Endothelial cell of umbilical vein (primary cell): ENCODE measurements around the gene RIPOR1. TPM values are rescaled to one million over a fixed set of nuclear protein-coding genes. Genes with fewer than 3 reads are reported as not detected.

Experiments
- BruUV-seq: library from RNA; stranded (reverse); fragments of 400-500 nt; replicated peaks from 2 replicates; lab custom pipeline; 2021; lab: Mats Ljungman, UMichigan
- CTCF ChIA-PET: fragments of 300-600, 350-600 bp; sonication (Branson Sonifier 250); formaldehyde crosslinking; loops from one replicate; lab custom pipeline; 2021; ENCODE audit warnings: antibody characterized with exemption, inconsistent platforms; lab: Charles Lee
- POLR2A ChIA-PET: fragments of 300-600, 350-600 bp; sonication (Branson Sonifier 250); formaldehyde crosslinking; loops from one replicate; lab custom pipeline; 2021; ENCODE audit warnings: antibody characterized with exemption, inconsistent platforms; lab: Charles Lee
- DNase-seq: peaks from one replicate; pipeline ENCODE4 v3.0.0-alpha.2; 2011; ENCODE audit warnings: low read depth, low spot score
- FAIRE-seq: peaks from 2 replicates; lab custom pipeline; 2011; peaks lifted over from hg19 to GRCh38; lab: Jason Lieb, UNC
- H2AFZ ChIP-seq: 2 replicates; pipeline ENCODE4 v1.6.0; 2012; ENCODE audit warnings: low read depth, low read length, control low read depth, inconsistent platforms
- H3K27ac ChIP-seq: 2 replicates; pipeline ENCODE4 v1.5.1; 2011; ENCODE audit warnings: low read depth, mild to moderate bottlenecking, control low read depth, low read length, moderate library complexity; ENCODE audit not compliant: insufficient read depth
- H3K27me3 ChIP-seq, 2 experiments: 2 replicates each; pipeline versions ENCODE4 v1.6.0 to v1.6.1; 2011; ENCODE audit warnings: low read length in 2 of 2, mixed read lengths in 1 of 2; ENCODE audit not compliant: control insufficient read depth in 2 of 2, insufficient read depth in 2 of 2
- H3K36me3 ChIP-seq, 2 experiments: 2 replicates in 1 of 2; 3 replicates in 1 of 2; pipeline ENCODE4 v1.5.1; 2011; ENCODE audit warnings: low read length in 2 of 2, mild to moderate bottlenecking in 1 of 2, moderate library complexity in 1 of 2; ENCODE audit not compliant: control insufficient read depth in 2 of 2, insufficient read depth in 2 of 2; ENCODE audit errors: extremely low read depth in 1 of 2
- H3K4me1 ChIP-seq: 3 replicates; pipeline ENCODE4 v1.5.1; 2011; ENCODE audit warnings: mild to moderate bottlenecking, low read length; ENCODE audit not compliant: control insufficient read depth, insufficient read depth; ENCODE audit errors: extremely low read depth
- H3K4me2 ChIP-seq: 2 replicates; pipeline ENCODE4 v1.6.1; 2011; ENCODE audit warnings: low read length, control low read depth, mixed read lengths; ENCODE audit not compliant: insufficient read depth
- H3K4me3 ChIP-seq, 3 experiments: fragments of 200-600 bp in 1 of 3; sonication (generic), shearing (Covaris generic) in 1 of 3; replicated peaks in 1 of 3; 2 replicates each; pipeline ENCODE4 v1.5.1; 2011 to 2016; ENCODE audit warnings: control low read depth in 3 of 3, low read length in 3 of 3, mild to moderate bottlenecking in 2 of 3, inconsistent platforms in 1 of 3, low read depth in 1 of 3, moderate library complexity in 1 of 3; ENCODE audit not compliant: insufficient read depth in 1 of 3
- H3K79me2 ChIP-seq: 2 replicates; pipeline ENCODE4 v1.6.0; 2012; ENCODE audit warnings: low read length, inconsistent platforms; ENCODE audit not compliant: control insufficient read depth, insufficient read depth
- H3K9ac ChIP-seq: replicated peaks from 2 replicates; pipeline ENCODE3; 2011; ENCODE audit warnings: low read length, control low read depth; ENCODE audit not compliant: insufficient read depth; ENCODE audit errors: extremely low read depth
- H3K9me1 ChIP-seq: replicated peaks from 3 replicates; pipeline ENCODE4 v1.6.0; 2011; ENCODE audit warnings: mild to moderate bottlenecking, low read length; ENCODE audit not compliant: control insufficient read depth, insufficient read depth; ENCODE audit errors: extremely low read depth
- H3K9me3 ChIP-seq: replicated peaks from 2 replicates; pipeline ENCODE4 v1.5.1; 2012; ENCODE audit warnings: low read length, inconsistent platforms; ENCODE audit not compliant: control insufficient read depth, insufficient read depth
- H4K20me1 ChIP-seq: replicated peaks from 2 replicates; pipeline ENCODE3; 2011; ENCODE audit warnings: mild to moderate bottlenecking, low read length; ENCODE audit not compliant: control insufficient read depth, insufficient read depth; ENCODE audit errors: extremely low read depth
- CTCF ChIP-seq, 2 donors: IDR thresholded peaks; 1 replicate in 1 of 2; 2 replicates in 1 of 2; pipeline ENCODE4 v1.5.1; 2011; ENCODE audit warnings: low read length in 2 of 2, mild to moderate bottlenecking in 2 of 2, moderate library complexity in 2 of 2, control low read depth in 1 of 2, inconsistent platforms in 1 of 2, low read depth in 1 of 2; ENCODE audit not compliant: insufficient read depth in 1 of 2; ENCODE audit errors: extremely low read depth in 1 of 2
- EZH2 ChIP-seq: IDR thresholded peaks from 2 replicates; pipeline ENCODE4 v1.6.1; 2012; ENCODE audit warnings: borderline replicate concordance, low read depth, mild to moderate bottlenecking, moderate library complexity, low read length, inconsistent platforms; ENCODE audit not compliant: severe bottlenecking
- FOS ChIP-seq: IDR thresholded peaks from 2 replicates; pipeline ENCODE4 v1.6.1; 2011; ENCODE audit warnings: mild to moderate bottlenecking, low read length, moderate library complexity, borderline replicate concordance; ENCODE audit not compliant: insufficient read depth
- GATA2 ChIP-seq: IDR thresholded peaks from 2 replicates; pipeline ENCODE4 v1.7.0; 2011; ENCODE audit warnings: low read depth, mild to moderate bottlenecking, moderate library complexity, mixed read lengths, low read length; ENCODE audit not compliant: insufficient read length, insufficient read depth
- JUN ChIP-seq: IDR thresholded peaks from 2 replicates; pipeline ENCODE4 v1.6.1; 2011; ENCODE audit warnings: borderline replicate concordance, low read depth; ENCODE audit not compliant: insufficient read length, insufficient read depth
- MAX ChIP-seq: IDR thresholded peaks from 2 replicates; pipeline ENCODE4 v1.6.1; 2011; ENCODE audit not compliant: insufficient read depth, insufficient read length
- MYC ChIP-seq: IDR thresholded peaks from one replicate; pipeline ENCODE4 v1.6.1; 2011; ENCODE audit warnings: mild to moderate bottlenecking, low read depth, low read length
- POLR2A ChIP-seq: IDR thresholded peaks from 2 replicates; pipeline ENCODE4 v1.6.1; 2012; ENCODE audit warnings: low read depth, mild to moderate bottlenecking, control low read depth, low read length
- POLR2AphosphoS5 ChIP-seq: IDR thresholded peaks from 2 replicates; pipeline ENCODE4 v1.6.1; 2012; ENCODE audit warnings: low read depth, mild to moderate bottlenecking, control low read depth, low read length, moderate library complexity; ENCODE audit not compliant: insufficient read depth
- dilution Hi-C: fragments of 300-500 bp; cut with MboI; formaldehyde crosslinking; loops from one replicate; pipeline ENCODE4 v1.15.0; 2019; ENCODE audit warnings: low sequenced_read_pairs; ENCODE audit not compliant: extremely low pct_ligation_motif_present
- intact Hi-C: fragments of 100-400 bp; cut with micrococcal nuclease; formaldehyde crosslinking; loops from one replicate; pipeline ENCODE4 v1.10.0; 2022
- polyA plus RNA-seq, 4 experiments: library from polyadenylated mRNA; depleted of rRNA in 3 of 4; stranded (reverse) in 3 of 4; unstranded in 1 of 4; fragments of >200 nt; gene quantifications; 2 replicates each; pipeline versions ENCODE4 v1.2.1 to v1.2.3, GENCODE V29; 2011 to 2012; ENCODE audit warnings: missing spikeins in 1 of 4
- total RNA-seq: library from RNA; stranded (reverse); gene quantifications from 2 replicates; pipeline ENCODE4 v1.2.3, GENCODE V29; 2021

RIPOR1 gene
- total and polyA plus RNA-seq, 2 donors (not counting 3 experiments of a cell fraction or from before 2014, with no cell fraction given), result 45.3 to 144 TPM

- Histone ChIP-seq H2AFZ (no peak overlapping the region), H4K20me1 (no peaks in the 10 kb centered on the region), H3K79me2 (peaks cover 4% of the 10 kb centered on the region), H3K9me1 (no peaks in the 10 kb centered on the region), H3K9ac (no peak overlapping the region), H3K9me3 (no peaks in the 10 kb centered on the region), H3K36me3 (peaks cover 13 to 49% of the 10 kb centered on the region in 2 experiments), H3K4me3 (no peak overlapping the region), H3K4me2 (no peak overlapping the region), H3K27me3 (no peaks in the 10 kb centered on the region), H3K27ac (no peak overlapping the region), H3K4me1 (peaks cover 26% of the 10 kb centered on the region)
- TSS peak; percentile 27 for BruUV-seq
- intact Hi-C loops (no loop called here), dilution Hi-C loops (no loop called here)
- no peak for TF ChIP-seq JUN
- no peak for TF ChIP-seq GATA2
- no peak for TF ChIP-seq FOS
- no peak for TF ChIP-seq MYC
- TF ChIP-seq MAX, result no peak
- no peak for TF ChIP-seq POLR2AphosphoS5
- TF ChIP-seq POLR2A, result no peak
- no peak for TF ChIP-seq EZH2
- TF ChIP-seq CTCF (IDR thresholded peaks at IDR 0.05; ENCODE audit: extremely low read depth in 1 of 2, insufficient read depth in 1 of 2, low read depth in 1 of 2, low read length in 2 of 2), result no peak
- ChIA-PET POLR2A (no interaction called here), CTCF (interaction anchor here (0.9 to 14.4 kb wide), 9 partner anchors 10 to 122 kb away, joined by 3 to 246 read pairs (median 10); partner anchors contain the start of genes ATP6V0D1, C16orf86, CARMIL2 and CTCF)
- FAIRE-seq (no peak), DNase-seq (no peak)
Observed at GRCh38 chr16:67546091-67546501, 17.5 kb downstream of the RIPOR1 start.
